Neural progenitor cell (in vitro differentiated cells): ENCODE data around the gene ENPP1. TPM values are rescaled to one million over a fixed set of nuclear protein-coding genes. Genes with fewer than 3 reads are reported as not detected.
A peak's percentile ranks its signal among the peaks of the same experiment; 100 is the strongest.

Experiments used
- DNase-seq: peaks from one replicate; pipeline ENCODE4 v3.0.0-alpha.2; 2016; ENCODE audit warnings: low spot score
- H2AFZ ChIP-seq: fragments of 200-600 bp; sonication (generic); replicated peaks from 2 replicates; pipeline ENCODE4 v1.6.1; 2016; ENCODE audit warnings: antibody characterized with exemption
- H3F3A ChIP-seq: fragments of 200-600 bp; sonication (generic); 2 replicates; pipeline ENCODE4 v1.6.1; 2016; ENCODE audit warnings: antibody characterized with exemption, low read depth
- H3K27ac ChIP-seq: fragments of 200-600 bp; sonication (generic); 2 replicates; pipeline ENCODE4 v1.5.1; 2016; ENCODE audit warnings: mild to moderate bottlenecking
- H3K27me3 ChIP-seq: fragments of 200-600 bp; sonication (generic); 2 replicates; pipeline ENCODE4 v1.6.1; 2016; ENCODE audit warnings: mild to moderate bottlenecking, moderate library complexity
- H3K36me3 ChIP-seq: fragments of 200-600 bp; sonication (generic); 2 replicates; pipeline ENCODE4 v1.5.1; 2016
- H3K4me1 ChIP-seq: fragments of 200-600 bp; sonication (generic); 2 replicates; pipeline ENCODE4 v1.6.1; 2016; ENCODE audit warnings: mixed run types
- H3K4me2 ChIP-seq: fragments of 200-600 bp; sonication (generic); 2 replicates; pipeline ENCODE4 v1.6.1; 2016
- H3K4me3 ChIP-seq: fragments of 200-600 bp; sonication (generic); 2 replicates; pipeline ENCODE4 v1.5.1; 2016
- H3K79me2 ChIP-seq: fragments of 200-600 bp; sonication (generic); 2 replicates; pipeline ENCODE4 v1.6.1; 2016; ENCODE audit warnings: low read depth
- H3K9ac ChIP-seq: fragments of 200-600 bp; sonication (generic); 2 replicates; pipeline ENCODE4 v1.6.1; 2016
- H3K9me3 ChIP-seq: fragments of 200-600 bp; sonication (generic); 2 replicates; pipeline ENCODE4 v1.5.1; 2016; ENCODE audit warnings: low read depth
- H4K20me1 ChIP-seq: fragments of 200-600 bp; sonication (generic); 2 replicates; pipeline ENCODE4 v1.6.1; 2016; ENCODE audit warnings: low read depth
- H3K27ac Mint-ChIP-seq: 3 replicates; pipeline ENCODE4 v1.8.0; 2021; ENCODE audit warnings: mixed read lengths
- H3K27me3 Mint-ChIP-seq: 2 replicates; pipeline ENCODE4 v1.8.0; 2022; ENCODE audit warnings: low read depth, mild to moderate bottlenecking, inconsistent platforms, moderate library complexity, mixed read lengths; ENCODE audit not compliant: insufficient read depth
- H3K36me3 Mint-ChIP-seq: 3 replicates; pipeline ENCODE4 v1.8.0; 2021; ENCODE audit warnings: mixed read lengths
- H3K4me1 Mint-ChIP-seq: 3 replicates; pipeline ENCODE4 v1.8.0; 2021; ENCODE audit warnings: mixed read lengths
- H3K4me3 Mint-ChIP-seq: 3 replicates; pipeline ENCODE4 v1.8.0; 2021; ENCODE audit warnings: mild to moderate bottlenecking, moderate library complexity, mixed read lengths
- H3K9me3 Mint-ChIP-seq: 3 replicates; pipeline ENCODE4 v1.8.0; 2020; ENCODE audit warnings: mixed read lengths
- CTCF ChIP-seq: fragments of 200-600 bp; sonication (generic); IDR thresholded peaks from 2 replicates; pipeline ENCODE4 v1.5.1; 2017; ENCODE audit warnings: antibody characterized with exemption, mild to moderate bottlenecking
- EZH2 ChIP-seq: fragments of 200-600 bp; sonication (generic); IDR thresholded peaks from 2 replicates; pipeline ENCODE4 v1.6.1; 2017; ENCODE audit warnings: antibody characterized with exemption, mild to moderate bottlenecking, moderate library complexity
- EZH2phosphoT487 ChIP-seq: fragments of 200-600 bp; sonication (generic); IDR thresholded peaks from 2 replicates; pipeline ENCODE4 v1.6.1; 2017; ENCODE audit warnings: antibody characterized with exemption
- total RNA-seq: library from RNA; depleted of rRNA; stranded (reverse); fragments of >200 nt; gene quantifications from 2 replicates; pipeline ENCODE4 v1.2.3, GENCODE V29; 2015; ENCODE audit warnings: low replicate concordance

Gene ENPP1
- total RNA-seq, 1 donor from 2014 or later, result 9.7 TPM

GRCh38 chr6:131917318-131917717 is 109.5 kb downstream of the ENPP1 start:
- Histone ChIP-seq H3K9me3 (no peaks in the 10 kb centered on the region), H3K79me2 (no peaks in the 10 kb centered on the region), H3K36me3 (no peaks in the 10 kb centered on the region), H3K27ac (no peak overlapping the region), H3K9ac (no peak overlapping the region), H3K4me2 (no peak overlapping the region), H3K4me1 (no peaks in the 10 kb centered on the region), H3K4me3 (no peak overlapping the region), H4K20me1 (no peaks in the 10 kb centered on the region), H2AFZ (peak overlapping the region; percentile 7), H3K27me3 (no peaks in the 10 kb centered on the region), H3F3A (no peaks in the 10 kb centered on the region)
- peaks cover 5% of the 10 kb centered on the region for H3K27me3 Mint-ChIP-seq
- no peaks in the 10 kb centered on the region for H3K4me1 Mint-ChIP-seq
- no peak overlapping the region for H3K4me3 Mint-ChIP-seq
- peaks cover 17% of the 10 kb centered on the region for H3K9me3 Mint-ChIP-seq
- DNase-seq, result no peak
- H3K27ac Mint-ChIP-seq, result no peak overlapping the region
- no peaks in the 10 kb centered on the region for H3K36me3 Mint-ChIP-seq
- no peak for TF ChIP-seq CTCF
- TF ChIP-seq EZH2phosphoT487, result no peak
- no peak for TF ChIP-seq EZH2

- Histone ChIP-seq H2AFZ (peak overlapping the region; percentile 7), H4K20me1 (no peaks in the 10 kb centered on the region), H3K9me3 (no peaks in the 10 kb centered on the region), H3K9ac (no peak overlapping the region), H3K4me1 (no peaks in the 10 kb centered on the region), H3K79me2 (no peaks in the 10 kb centered on the region), H3K27me3 (no peaks in the 10 kb centered on the region), H3K4me2 (no peak overlapping the region), H3K4me3 (no peak overlapping the region), H3K36me3 (no peaks in the 10 kb centered on the region), H3K27ac (no peak overlapping the region), H3F3A (no peaks in the 10 kb centered on the region)
- Mint-ChIP-seq H3K27ac (no peak overlapping the region), H3K4me1 (no peaks in the 10 kb centered on the region), H3K4me3 (no peak overlapping the region), H3K9me3 (peaks cover 24% of the 10 kb centered on the region), H3K36me3 (no peaks in the 10 kb centered on the region), H3K27me3 (peaks cover 5% of the 10 kb centered on the region)
- no peak for DNase-seq
- no peak for TF ChIP-seq CTCF
- no peak for TF ChIP-seq EZH2
- TF ChIP-seq EZH2phosphoT487, result no peak
Observed at GRCh38 chr6:131917763-131918649, 110.2 kb downstream of the ENPP1 start.

- no peaks in the 10 kb centered on the region for H3K36me3 ChIP-seq
- no peaks in the 10 kb centered on the region for H3K79me2 ChIP-seq
- H3K27me3 Mint-ChIP-seq, result peaks cover 5% of the 10 kb centered on the region
- peaks cover 25% of the 10 kb centered on the region for H3K9me3 Mint-ChIP-seq
- H3K4me1 ChIP-seq, result no peaks in the 10 kb centered on the region
- no peaks in the 10 kb centered on the region for H3F3A ChIP-seq
- no peaks in the 10 kb centered on the region for H3K9me3 ChIP-seq
- no peak overlapping the region for H3K4me3 ChIP-seq
- no peak for DNase-seq
- no peaks in the 10 kb centered on the region for H3K27me3 ChIP-seq
- H3K27ac Mint-ChIP-seq, result peak overlapping the region; percentile 24
- H3K36me3 Mint-ChIP-seq, result no peaks in the 10 kb centered on the region
- H3K4me3 Mint-ChIP-seq, result no peak overlapping the region
- no peak overlapping the region for H3K27ac ChIP-seq
- H3K4me1 Mint-ChIP-seq, result no peaks in the 10 kb centered on the region
- no peak overlapping the region for H2AFZ ChIP-seq
- TF ChIP-seq CTCF (no peak), EZH2 (no peak), EZH2phosphoT487 (no peak)
- H4K20me1 ChIP-seq, result no peaks in the 10 kb centered on the region
- no peak overlapping the region for H3K9ac ChIP-seq
- no peak overlapping the region for H3K4me2 ChIP-seq
Observed at GRCh38 chr6:131918650-131919355, 111.0 kb downstream of the ENPP1 start.
